ENCODE data around the gene FHL2.

Gene FHL2

DNA sequence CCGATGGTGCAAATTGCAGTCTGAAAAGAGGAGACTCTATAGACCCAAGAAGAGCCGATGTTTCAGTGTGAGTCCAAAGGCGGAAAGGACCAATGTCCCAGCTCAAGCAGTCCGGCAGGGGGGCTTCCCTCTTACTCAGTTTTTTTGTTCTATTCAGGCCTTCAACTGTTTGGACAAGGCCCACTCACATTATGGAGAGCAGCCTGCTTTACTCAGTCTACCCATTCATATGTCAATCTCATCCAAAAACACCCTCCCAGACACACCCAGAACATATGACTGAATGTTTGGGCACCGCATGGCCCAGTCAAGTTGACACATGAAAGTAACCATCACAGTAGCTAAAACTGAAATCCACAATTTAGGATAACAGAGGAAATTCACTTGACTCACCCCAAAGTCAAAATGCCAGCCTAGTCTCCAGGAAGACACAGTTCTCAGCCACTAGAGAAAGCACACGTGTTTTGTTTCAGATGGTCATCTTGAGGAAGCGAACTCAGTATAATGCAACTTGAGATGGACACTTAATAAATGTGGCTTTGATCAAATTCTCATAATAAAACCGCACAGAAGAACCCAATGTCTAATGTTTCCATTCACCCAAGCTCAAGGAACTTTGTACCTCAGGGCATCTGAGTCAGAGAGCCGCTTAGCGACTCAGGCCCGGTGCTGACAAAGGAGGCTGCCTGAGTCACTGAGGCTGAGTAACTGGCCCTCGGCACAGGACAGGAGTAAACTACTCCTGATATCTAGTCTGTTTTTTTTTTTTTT is 2.4 kb downstream of the FHL2 start:
- no peak for DNase-seq

DNA sequence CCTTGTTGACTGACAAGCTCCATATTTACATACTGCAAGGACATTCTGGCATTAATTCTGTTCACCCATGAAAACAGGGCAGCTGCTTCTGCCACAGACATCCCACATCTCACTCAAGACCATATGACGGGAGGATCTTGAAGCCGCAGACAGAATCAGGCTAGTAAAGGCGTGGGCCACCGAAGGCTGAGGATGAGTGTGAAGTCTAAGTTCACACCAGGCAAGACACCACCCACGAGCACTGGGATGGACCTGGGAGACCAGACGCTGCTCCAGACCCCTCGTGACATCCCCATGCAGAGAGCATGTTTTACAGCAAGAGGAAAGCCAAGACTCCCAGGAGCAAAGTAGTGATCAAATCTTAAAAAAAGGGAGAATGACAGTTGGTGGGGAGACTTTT is 3.2 kb downstream of the FHL2 start:
- no peak for DNase-seq

DNA sequence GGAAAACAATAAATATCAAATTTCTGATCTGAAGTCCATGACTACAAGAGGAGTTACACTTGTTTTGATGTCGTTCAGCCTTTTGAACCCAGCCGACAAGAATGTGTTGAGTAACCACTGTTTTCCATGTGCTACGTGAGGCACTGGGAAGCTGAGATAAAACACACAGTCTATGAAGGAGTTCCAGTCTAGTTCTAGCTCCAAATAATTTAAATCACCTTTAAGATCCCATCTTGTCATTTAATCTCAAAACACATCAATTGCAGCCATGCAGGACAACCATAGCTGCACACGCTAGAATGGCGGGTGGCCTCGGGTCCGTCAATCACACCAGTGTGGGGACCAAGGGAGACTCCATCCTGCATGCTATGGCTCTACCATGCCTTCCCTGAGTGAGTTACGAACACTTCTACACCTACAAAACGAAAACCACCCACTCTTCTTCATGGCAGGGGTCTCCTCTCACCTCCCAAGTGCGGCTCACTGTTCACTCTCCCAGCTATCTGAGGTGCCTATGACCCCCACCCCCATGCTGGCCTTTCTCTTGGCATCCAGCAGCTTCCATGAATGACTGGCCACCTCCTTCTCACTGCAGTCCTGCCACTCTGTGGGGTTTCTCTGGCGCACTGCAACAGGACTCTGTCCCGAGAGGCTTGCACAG is 3.8 kb downstream of the FHL2 start:
- no peak for DNase-seq

DNA sequence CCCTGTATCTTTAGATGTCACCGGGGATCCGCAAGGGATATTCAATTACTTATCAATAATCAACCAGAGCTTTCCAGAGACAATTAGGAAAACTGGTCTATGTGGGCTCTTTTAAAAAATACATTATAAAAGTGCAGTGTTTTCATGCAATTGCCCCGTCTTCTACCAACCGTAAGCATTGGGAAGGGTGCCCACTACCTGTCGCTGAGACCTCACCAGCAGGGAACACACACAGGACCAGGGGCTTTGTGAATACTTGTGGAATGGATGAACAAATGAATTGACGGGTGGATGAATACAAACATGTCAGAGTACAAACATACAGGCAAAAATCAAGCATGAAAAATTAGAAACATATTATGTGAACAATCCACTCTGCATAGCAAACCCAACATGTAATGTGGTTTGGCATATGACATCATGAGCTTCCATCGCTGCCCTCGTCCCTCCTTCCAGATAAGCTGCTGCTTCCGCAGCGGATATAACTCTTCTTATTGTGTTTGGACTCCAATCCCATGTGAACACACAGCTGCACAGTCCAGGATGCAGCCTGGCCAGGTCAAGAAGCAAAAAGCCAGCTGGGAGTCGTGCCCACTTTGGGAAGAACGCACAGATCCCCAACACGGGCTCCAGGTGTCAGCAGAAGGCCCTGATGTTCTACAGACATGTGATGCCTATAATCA is 5.3 kb downstream of the FHL2 start:
- no peak for DNase-seq

DNA sequence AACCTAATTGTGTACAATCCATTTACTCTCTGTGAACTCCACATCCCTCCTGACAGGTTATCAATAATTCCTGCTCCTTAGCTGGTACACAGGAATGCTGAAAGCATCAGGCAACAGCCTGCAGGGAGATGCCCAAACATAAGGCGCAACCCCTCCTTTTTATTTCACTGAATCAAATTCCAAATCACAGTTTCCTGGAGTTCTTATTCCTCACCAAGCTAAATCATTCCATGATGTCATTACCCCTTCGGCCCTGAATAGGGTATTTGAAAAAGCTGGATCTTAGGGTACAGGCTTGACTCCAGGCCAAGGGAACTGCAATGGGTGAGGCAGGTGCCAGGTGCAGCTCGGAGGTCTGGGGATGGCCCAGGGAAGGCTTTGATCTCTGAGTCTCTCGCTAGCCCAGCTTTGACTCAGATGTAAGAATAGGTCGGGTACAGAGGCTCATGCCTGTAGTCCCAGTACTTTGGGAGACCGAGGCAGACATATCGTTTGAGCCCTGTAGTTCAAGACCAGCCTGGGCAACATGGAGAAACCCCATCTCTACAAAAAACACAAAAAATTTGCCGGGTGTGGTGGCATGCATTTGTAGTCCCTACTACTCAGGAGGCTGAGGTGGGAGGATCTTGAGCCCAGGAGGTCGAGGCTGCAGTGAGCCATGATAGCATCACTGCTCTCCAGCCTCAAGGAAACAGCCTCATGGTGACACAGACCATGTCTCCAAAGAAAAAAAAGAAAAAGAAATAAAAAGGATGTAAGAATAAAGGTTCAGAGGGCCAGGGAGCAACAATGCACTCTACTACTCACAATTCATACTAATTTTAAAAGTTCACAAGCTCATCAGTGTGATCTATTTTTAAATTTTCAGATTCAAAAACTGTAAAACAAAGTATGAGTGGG is 6.8 kb downstream of the FHL2 start:
- DNase-seq, result no peak

DNA sequence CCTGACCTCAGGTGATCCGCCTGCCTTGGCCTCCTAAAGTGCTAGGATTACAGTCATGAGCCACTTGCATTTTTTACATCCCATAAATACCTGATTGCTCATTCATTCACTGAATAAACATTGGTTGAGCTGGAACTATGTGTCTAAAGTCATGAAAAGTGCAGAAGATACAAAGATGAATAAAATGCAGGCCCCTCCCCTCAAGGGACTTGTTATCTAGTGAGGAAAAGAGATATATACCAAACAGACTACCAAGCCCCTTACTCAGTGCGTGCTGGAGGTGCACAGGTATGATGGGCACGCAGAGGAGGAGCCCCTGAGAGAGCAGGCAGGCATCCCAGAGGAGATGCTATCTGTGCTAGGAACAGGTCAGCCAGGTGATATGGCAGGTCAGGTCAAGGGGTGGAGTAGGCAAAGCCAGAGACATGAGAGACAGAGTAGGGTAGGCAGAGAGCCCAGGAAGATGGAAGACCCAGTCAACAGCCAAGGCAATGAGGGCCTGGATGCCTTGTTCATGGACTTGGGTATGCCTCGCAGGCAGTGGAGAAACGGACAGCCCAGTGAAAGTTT is 7.7 kb downstream of the FHL2 start:
- no peak for DNase-seq

DNA sequence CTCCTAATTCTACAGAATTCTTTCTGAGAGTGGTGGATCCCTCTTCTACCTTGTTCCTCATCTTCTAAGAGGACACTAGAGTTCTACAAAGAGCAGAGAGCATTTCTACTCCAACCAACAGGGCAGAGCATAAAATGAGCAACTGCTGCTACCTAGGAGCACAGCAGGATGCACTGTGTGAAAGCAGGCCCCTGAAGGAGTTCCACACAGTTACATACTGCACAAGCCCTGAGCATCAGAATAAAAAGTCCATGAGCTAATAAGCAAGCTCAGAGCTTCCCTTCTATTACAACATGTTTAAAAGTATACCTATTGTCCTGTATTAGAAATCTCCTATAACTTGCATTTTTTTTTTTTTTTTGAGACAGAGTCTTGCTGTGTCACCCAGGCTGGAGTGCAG is 8.4 kb downstream of the FHL2 start:
- no peak for DNase-seq

DNA sequence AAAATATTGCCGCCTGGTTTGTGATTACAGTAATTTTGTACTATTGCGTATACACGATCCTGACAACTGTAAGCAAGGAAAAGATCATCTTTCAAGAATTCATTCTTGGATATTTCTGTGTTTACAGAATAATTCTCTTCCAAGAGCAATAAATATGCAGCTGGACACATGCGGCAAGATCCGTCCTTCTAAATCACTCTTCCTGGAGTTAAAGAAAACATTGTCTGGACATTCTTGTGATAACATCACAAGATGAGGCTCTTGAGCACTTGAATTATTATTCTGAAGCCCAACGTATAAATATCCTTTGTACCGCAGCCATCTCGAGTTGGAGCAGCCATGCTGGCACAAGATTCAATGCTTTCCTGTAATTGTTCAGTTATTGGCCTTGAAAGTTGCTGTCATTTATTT is 9.9 kb downstream of the FHL2 start:
- DNase-seq, result no peak

DNA sequence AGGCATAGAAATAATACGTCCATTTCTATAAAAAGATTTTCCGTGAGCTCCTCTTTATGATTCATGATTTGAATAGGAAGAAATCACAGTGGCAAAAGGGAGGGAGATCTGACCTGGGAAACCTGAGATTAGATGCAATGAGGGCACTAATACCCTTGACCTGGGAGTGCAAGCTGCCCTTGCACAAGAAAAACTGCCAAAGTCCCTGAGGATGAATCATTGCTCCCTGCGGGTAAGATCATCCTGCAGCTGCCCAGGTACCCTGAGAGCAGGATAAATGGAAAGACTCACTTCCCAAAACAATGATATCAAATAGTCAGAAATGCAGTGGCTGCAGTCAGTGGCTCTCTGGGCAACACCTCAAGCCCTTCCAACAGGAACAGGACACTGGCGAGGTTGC is 11.6 kb downstream of the FHL2 start:
- no peak for DNase-seq

DNA sequence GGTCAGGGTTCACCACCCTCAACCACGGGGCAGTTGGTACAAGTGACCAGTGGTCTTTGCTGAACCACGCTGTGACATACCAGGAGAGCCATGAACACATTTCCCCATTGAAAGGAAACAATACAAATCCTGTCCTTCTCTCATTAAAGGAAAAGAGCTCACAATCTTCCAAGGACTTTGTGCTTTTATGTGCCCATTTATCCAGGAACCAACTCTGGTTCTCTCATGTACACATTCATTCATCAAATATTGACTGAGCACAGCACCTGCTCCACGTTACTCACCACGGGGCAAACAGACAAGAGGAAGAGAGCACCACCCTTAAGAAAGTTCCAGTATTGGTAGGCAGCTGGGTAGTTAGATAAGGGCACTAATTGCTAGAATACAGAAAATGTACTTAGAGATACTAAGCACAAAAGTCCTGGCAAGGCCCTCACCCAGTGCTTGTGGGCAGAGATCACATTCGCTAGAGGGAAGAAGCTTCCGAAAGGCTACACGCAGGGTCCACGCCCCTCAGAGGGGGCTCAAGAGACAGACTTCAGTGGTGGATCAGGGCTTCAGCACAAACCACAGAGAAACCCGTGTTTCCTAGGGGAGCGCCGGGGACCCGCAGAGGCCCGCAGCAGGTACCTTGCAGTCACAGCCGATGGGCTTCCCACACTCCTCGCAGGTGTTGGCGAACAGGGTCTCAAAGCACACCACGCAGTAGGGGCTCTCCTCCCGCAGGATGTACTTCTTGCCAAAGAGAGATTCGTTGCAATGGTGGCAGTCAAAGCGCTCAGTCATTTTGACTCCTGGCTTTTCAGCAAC is 12.9 kb downstream of the FHL2 start:
- no peak for DNase-seq

DNA sequence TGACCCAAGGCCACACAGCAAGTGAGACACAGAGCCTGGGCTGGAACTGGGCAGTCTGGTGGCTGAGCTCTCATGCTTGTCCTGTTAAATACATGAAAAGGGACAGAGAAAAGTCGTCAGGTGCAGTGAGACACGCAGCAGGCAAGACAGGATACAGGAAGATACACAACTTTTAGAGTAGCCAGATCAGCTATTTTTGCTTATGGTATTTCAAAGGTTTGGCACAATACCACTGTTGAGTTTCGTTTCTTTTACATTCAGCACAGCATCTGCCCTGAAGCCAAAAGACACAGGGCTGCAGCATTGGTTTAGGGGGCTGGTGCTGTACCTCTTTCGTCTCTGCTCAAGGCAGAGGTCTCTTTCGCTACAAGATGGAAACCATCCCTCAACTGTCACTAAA is 14.0 kb downstream of the FHL2 start:
- no peak for DNase-seq

DNA sequence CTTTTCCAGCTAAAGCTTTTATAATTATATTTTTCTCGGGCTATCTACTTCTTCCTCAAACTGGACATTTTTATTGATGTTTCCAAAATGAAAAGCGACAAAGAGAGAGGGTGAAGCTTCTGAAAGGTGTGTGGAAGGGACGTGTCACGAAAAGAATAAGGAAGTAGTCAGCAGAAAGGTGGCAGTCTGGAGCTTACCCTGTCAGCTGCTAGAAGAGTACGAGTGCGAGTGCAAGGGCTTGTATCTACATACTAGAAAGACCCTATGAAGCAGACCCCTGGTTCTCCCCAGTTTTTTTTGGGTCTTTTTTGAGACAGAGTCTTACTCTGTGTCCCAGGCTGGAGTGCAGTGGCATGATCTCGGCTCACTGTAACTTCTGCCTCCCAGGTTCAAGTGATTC is 14.6 kb downstream of the FHL2 start:
- DNase-seq, result no peak

DNA sequence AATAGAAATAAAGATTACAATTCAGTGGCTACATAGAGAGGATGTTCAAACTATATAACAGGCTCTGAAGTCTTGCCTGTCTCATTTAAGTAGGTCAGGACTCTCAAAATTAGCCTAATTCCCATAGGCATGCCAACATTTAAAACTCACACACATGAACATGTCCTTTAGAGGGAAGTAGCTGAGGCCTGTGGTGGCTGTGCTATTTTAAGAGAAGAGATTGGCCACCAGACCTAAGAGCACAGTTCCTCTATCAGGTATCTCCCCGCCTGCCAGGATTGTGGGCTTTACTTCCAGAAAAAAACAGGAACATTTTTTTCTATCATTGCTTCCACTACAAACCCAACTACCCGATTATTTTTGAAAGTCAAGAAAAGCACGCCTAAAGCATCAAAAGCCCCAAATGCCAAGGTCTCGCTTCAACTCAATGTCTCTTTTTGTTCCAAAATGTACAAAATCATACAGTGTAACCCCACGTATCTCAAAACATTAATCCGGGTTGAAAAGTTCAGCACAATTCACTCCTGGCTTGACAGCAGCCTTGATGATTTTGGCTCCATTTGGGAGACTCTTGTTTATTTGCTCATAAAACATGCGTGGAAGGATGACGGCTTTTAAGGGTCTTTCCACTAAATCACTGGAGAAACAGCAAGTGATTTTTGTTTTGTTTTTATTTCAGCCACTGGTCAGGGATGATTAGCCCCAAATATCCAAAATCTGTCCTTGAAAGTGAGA is 15.3 kb downstream of the FHL2 start:
- DNase-seq, result no peak

DNA sequence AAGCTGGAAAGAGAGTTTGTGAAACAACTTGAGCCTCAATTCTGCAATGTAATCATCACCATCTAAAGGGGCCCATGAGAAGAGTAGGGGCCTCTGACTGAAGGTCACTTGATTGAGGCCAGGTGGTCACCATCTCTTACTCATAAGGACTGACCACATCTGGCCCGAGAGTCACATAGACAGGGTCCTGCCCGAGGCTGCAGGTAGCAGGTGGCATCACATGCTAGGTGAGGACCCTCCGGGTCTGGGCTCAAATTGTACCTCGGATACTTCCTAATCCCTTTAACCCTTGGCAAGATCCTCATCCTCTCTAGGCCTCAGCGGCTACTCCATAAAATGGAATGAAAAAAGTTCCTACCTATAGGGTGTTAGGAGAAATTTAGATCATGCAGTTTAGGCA is 16.7 kb downstream of the FHL2 start:
- no peak for DNase-seq

DNA sequence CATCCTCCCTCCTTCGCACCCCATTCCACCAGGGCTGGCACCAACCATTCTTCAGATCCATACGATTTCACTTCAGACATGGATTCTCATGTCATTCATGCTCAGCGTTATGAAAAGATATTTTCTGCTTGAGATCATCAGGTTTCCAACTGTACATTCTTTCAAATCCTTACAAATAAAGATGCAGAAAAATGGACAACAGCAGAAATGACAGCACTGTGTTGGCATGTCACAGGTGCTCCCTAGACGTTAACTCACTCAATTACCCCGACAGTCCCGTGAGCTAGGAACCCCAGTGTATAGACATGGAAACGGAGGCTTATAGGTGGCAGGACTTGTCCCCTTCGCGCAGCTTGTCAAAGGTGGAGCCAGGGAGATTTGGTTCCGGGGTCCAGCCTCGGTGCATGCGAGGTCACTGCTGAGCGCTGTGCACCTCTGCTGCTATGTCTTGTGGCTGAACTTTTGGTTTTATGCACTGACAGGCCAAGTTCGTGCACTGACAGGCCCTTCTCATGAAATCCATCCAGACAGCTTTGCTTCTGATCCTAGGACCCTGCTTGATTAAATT is 17.7 kb downstream of the FHL2 start:
- DNase-seq, result no peak

DNA sequence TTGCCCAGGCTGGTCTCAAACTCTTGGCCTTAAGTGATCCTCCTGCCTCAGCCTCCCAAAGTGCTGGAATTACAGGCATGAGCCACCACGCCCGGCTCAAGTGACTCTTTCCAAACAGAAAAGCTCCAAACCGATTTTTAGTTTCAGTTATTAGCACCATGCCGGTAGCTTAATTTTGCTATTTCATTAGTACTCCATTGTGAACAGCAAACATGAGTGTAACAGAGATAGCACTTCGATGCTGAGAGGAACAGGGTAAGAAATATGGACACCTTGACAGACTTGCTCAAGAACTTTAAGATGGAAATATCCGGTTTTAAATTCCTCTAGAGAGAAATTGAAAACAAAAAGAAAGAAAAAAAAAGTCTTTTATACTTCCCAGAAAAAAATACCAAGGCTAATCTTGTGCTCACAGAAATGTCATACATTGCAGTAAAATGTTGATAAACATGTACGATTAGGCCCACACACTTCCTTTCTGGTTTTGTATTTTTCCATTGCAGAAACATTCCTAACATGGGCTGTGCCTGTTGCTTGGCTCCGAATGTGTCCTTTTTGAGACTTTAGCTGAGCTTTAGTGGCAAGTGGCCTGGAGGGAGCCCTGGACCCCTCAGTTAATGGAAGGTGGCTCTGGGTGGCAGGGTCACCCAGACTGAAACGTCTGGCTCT is 18.3 kb downstream of the FHL2 start:
- no peak for DNase-seq

DNA sequence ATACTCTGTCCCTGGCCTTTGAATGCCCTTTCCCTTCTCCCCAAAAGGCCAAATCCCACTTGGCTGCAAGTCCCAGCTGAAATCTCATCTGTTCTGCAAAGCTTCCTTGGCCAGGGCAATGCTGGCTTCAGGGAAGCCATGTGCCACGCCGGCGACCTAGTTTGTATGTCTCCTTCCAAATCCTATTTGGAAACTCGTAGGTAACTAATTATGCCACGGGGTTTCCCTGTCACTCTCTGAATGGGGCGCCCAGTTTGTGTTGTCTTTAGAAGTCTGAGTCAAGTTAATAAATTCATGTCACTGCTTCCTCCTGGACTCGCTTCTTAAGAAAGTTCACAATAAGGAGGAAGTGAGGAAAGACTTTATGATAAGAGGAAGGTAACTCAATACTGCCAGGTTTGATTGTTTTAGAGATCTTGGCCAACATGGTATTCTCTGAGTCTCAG is 19.1 kb downstream of the FHL2 start:
- DNase-seq, result no peak

DNA sequence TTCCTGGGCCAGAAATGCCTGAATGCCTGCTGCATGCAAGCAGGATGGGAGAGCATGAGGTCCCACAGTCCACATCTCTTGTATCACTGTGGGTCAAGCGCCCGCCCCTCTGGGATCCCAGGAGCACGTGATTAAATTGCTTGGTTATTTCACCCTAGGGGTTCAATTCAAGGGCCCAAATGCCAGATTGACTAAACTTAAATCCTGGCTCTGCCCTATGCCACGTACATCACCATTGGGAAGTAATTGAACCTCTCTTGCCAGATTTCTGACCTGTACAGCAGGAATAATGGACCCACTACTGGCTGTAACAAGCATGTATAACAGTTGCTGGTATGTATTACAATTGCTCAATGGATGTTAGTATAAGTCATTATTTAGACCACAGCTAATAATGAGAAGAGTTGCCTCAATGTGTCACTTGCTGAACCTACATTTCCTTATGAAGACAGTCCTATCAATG is 19.9 kb downstream of the FHL2 start:
- DNase-seq, result no peak

DNA sequence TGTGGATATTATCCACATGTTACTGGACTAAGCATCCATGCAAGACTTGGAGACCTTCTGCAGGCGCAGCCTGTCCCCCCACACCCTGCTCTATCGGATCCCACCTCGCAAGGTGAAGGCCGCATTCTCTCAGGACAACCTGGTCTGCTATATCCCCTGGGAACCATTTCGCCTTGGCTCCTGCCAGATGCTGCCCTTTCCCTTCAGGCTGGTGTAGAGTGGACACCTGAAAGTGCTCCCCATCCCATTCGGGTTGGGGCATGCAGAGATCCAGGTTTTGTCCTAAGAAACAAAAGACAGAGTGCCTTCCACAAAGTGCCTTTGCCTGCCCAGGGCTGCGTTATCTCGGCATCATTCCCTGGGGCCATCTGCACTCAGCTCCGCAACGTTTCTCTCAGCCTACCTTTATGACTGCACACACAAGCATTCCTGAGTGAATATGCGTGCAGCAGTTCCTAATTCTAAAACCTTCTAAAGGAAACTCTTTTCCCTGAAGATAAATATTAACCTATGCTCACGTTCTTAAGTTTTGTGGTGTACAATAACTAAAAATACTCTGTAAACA is 20.5 kb downstream of the FHL2 start:
- no peak for DNase-seq

DNA sequence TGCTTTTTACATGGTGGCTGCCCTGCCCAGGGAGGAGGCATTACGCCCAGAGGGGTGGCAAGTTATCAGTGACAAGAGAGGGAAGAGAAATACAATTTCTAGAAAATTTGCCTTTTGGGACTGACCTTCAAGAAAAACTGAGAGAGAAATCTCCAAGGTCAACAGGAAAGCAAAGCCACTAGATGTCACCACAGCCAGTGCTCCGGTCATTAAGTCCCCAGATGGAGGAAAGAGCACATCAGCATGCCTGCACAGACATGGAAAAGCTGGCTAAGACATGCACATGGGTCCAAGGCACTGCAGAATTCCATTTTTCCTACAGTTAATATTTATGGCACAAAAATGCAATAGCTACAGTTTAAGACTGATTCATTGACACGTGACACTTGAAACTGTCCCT is 21.0 kb downstream of the FHL2 start:
- DNase-seq, result no peak

All from central memory CD4-positive, alpha-beta T cell (primary cell).